Measurements from ENCODE around the gene IGSF8. TPM values are rescaled to one million over a fixed set of nuclear protein-coding genes. Genes with fewer than 3 reads are reported as not detected.

Gene IGSF8
- polyA plus RNA-seq, 1 of the 3 experiments (the other 2 are of a cell fraction): 67.9 TPM

DNA sequence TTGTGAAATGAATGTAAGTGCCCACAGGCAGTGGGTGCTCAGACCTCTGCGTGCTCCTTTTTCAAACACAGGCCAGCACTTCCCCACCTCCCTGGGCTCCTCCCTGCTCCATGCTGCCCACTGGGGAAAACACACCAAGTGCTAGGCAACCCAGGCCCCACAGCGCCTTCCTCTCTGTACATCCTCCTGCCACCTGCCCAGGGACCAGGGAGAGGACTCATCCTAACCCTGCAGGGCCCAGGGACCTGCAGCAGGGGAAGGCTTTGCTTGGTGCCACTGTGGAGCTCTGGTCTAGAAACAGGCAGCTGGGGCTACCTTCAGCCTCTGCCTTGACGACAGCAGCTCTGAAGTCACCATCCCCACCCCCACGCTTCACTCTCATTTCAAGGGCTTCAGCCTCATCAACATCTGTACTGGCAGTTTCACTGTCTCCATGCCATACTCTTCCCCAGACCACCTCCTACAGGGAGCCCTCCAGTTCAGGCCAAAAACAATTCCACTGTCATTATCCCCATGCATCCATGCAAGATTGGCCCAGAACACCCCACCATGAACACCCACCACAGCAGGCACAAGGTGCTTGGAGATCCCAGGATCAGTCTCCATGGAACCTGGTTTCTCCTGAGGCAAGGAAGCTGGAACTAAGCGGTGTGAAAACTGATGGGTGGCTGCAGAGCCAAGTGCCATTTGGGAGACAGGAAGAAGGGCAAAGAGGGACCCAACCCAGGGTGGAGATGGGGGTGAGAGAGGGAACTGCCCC is 1.1 kb downstream of the IGSF8 start (continued):
- no peak for TF ChIP-seq GABPA (IDR thresholded peaks at IDR 0.05; ENCODE audit: low read depth)
- TF ChIP-seq NRF1 (IDR thresholded peaks at IDR 0.05; ENCODE audit: low read depth, low read length): no peak
- TF ChIP-seq TCF12 (IDR thresholded peaks at IDR 0.05): no peak

DNA sequence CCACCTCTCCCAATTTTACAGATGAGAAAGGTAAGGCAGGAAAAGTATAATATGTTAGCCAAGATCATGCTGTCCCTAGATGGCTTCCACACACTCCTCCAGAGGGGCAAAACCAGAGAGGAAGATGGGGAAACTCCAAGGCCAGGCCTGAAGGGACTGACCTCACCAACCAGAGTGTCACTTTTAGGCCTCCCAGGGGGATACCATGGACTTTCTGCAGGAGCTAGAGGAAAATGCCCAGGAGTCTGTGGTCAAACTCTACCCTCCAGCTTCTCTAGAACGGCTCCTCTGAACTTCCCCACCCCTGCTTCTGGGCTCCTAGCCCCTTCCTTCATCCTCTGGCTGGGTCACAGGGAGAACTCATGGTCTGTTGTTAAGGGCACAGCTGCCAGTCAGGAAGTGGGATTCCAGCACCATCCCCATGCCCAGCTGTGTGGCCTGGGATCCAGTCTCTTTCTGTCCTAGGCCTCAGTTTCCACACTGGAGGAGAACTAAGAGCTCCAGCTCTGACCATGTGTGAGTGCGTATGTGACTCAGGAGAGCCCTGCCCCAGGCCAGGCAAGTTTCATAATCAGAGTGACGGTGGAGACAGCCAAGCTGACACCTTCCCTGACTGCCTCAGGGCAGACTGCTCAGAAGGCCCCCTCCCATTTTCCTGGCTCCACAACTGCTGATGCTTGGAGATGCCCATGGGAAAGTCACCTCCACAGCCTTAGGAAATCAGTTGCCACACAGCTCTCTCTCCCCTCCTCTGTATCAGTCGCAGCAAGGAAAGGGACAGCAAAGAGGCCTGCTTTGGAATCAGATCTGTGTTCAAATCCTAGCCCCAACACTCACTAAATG is 1.9 kb downstream of the IGSF8 start:
- H3K27me3 ChIP-seq (ENCODE audit: insufficient read depth): no peaks in the 10 kb centered on the region
- no peak for DNase-seq
- ChIA-PET POLR2A (no interaction called here), CTCF (interaction anchor here (1.3 to 8.4 kb wide), 10 partner anchors 12 to 195 kb away, joined by 3 to 132 read pairs (median 11); partner anchors contain the start of genes KCNJ10 and KCNJ9)
- no peak for TF ChIP-seq CHD2 (IDR thresholded peaks at IDR 0.05; ENCODE audit: low read length, partially characterized antibody)
- TF ChIP-seq, protein P1, sequence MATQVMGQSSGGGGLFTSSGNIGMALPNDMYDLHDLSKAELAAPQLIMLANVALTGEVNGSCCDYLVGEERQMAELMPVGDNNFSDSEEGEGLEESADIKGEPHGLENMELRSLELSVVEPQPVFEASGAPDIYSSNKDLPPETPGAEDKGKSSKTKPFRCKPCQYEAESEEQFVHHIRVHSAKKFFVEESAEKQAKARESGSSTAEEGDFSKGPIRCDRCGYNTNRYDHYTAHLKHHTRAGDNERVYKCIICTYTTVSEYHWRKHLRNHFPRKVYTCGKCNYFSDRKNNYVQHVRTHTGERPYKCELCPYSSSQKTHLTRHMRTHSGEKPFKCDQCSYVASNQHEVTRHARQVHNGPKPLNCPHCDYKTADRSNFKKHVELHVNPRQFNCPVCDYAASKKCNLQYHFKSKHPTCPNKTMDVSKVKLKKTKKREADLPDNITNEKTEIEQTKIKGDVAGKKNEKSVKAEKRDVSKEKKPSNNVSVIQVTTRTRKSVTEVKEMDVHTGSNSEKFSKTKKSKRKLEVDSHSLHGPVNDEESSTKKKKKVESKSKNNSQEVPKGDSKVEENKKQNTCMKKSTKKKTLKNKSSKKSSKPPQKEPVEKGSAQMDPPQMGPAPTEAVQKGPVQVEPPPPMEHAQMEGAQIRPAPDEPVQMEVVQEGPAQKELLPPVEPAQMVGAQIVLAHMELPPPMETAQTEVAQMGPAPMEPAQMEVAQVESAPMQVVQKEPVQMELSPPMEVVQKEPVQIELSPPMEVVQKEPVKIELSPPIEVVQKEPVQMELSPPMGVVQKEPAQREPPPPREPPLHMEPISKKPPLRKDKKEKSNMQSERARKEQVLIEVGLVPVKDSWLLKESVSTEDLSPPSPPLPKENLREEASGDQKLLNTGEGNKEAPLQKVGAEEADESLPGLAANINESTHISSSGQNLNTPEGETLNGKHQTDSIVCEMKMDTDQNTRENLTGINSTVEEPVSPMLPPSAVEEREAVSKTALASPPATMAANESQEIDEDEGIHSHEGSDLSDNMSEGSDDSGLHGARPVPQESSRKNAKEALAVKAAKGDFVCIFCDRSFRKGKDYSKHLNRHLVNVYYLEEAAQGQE (IDR thresholded peaks at IDR 0.05; ENCODE audit: low read depth, low read length): no peak
- no peak for TF ChIP-seq GABPA (IDR thresholded peaks at IDR 0.05; ENCODE audit: low read depth)
- no peak for TF ChIP-seq RCOR1 (IDR thresholded peaks at IDR 0.05; ENCODE audit: low read length)
- no peak for TF ChIP-seq RXRA (IDR thresholded peaks at IDR 0.05; ENCODE audit: borderline replicate concordance, low read depth)
- TF ChIP-seq YY1 (IDR thresholded peaks at IDR 0.05; ENCODE audit: low read depth): no peak
- TF ChIP-seq MEF2A (IDR thresholded peaks at IDR 0.05; ENCODE audit: borderline replicate concordance, low read depth): no peak
- TF ChIP-seq FOXM1 (IDR thresholded peaks at IDR 0.05; ENCODE audit: low read depth): no peak
- TF ChIP-seq ELF1 (IDR thresholded peaks at IDR 0.05): no peak
- no peak for TF ChIP-seq GATA2 (CRISPR knock-in tag; IDR thresholded peaks at IDR 0.05)
- H3K36me3 ChIP-seq (replicated peaks in 1 of 2; ENCODE audit: control insufficient read depth in 1 of 2, insufficient read depth in 2 of 2, low read length in 1 of 2): peaks cover 0 to 9% of the 10 kb centered on the region in 2 experiments
- H3F3A ChIP-seq (replicated peaks; ENCODE audit: insufficient read depth): peaks cover 11% of the 10 kb centered on the region
- no peaks in the 10 kb centered on the region for H3K9me2 ChIP-seq
- H4K20me1 ChIP-seq (ENCODE audit: insufficient read depth): no peaks in the 10 kb centered on the region
- no peak overlapping the region for H3K27ac ChIP-seq (ENCODE audit: low read depth in 2 of 2, low read length in 1 of 2)
- no peaks in the 10 kb centered on the region for H3K79me2 ChIP-seq (ENCODE audit: insufficient read depth)
- no peaks in the 10 kb centered on the region for H3K9me3 ChIP-seq
- no peak overlapping the region for H2AFZ ChIP-seq (ENCODE audit: low read depth)
- peaks cover 7 to 27% of the 10 kb centered on the region in 2 experiments; a peak in 1 of 4 replicates for H3K4me1 ChIP-seq (ENCODE audit: control insufficient read depth in 1 of 2, insufficient read depth in 2 of 2, low read depth in 1 of 2, low read length in 1 of 2)
- peak overlapping the region; percentile 93; the same call in 1 of the 2 replicates for H3K4me2 ChIP-seq
- H3K4me3 ChIP-seq (ENCODE audit: low read depth in 2 of 2, low read length in 1 of 2): no peak overlapping the region
- no peak overlapping the region for H3K9ac ChIP-seq
- WGBS (ENCODE audit: low lambda C conversion rate): 76% methylated on average over 3 of the region's 4 CpGs

Data from SK-N-SH (cell line).